HepG2 (cell line): ENCODE results near the gene UBAC1. TPM values are rescaled to one million over a fixed set of nuclear protein-coding genes. Genes with fewer than 3 reads are reported as not detected.

Experiments
- ARID5B ChIP-seq: IDR thresholded peaks from 2 replicates; pipeline ENCODE4 v1.4.0; 2020; ENCODE audit warnings: mild to moderate bottlenecking, missing genetic modification reagents
- BCLAF1 ChIP-seq: fragments of 450-650 bp; IDR thresholded peaks from 2 replicates; pipeline ENCODE4 v1.6.1; 2017; ENCODE audit warnings: mild to moderate bottlenecking
- CHD4 ChIP-seq: fragments of 200-600 bp; sonication (generic); IDR thresholded peaks from 2 replicates; pipeline ENCODE4 v1.7.0; 2017; ENCODE audit warnings: mild to moderate bottlenecking, low read length, borderline replicate concordance
- IRX3 ChIP-seq: sonication (generic); formaldehyde crosslinking; IDR thresholded peaks from 2 replicates; pipeline ENCODE4 v1.8.1; 2023; ENCODE audit warnings: mild to moderate bottlenecking, low read depth, missing genetic modification reagents, borderline replicate concordance
- KLF11 ChIP-seq: IDR thresholded peaks from 2 replicates; pipeline ENCODE4 v1.6.1; 2016; ENCODE audit warnings: missing compliant biosample characterization
- MBNL3 ChIP-seq: fragments of 250-450 bp; sonication (Bioruptor Pico); conservative IDR thresholded peaks from 2 replicates; pipeline ENCODE4 v1.8.0; 2022; ENCODE audit warnings: mild to moderate bottlenecking, inconsistent platforms
- POLR2A ChIP-seq, 2 experiments: IDR thresholded peaks; 2 replicates each; pipeline ENCODE4 v1.6.1; 2011; ENCODE audit warnings: low read depth in 2 of 2, low read length in 2 of 2, mild to moderate bottlenecking in 1 of 2, moderate library complexity in 1 of 2; ENCODE audit not compliant: insufficient read depth in 1 of 2
- PPARG ChIP-seq: conservative IDR thresholded peaks from 2 replicates; pipeline ENCODE4 v1.6.1; 2016; ENCODE audit warnings: missing biosample characterization, missing genetic modification reagents
- RAD51 ChIP-seq: fragments of 450-650 bp; IDR thresholded peaks from 2 replicates; pipeline ENCODE4 v1.6.1; 2016; ENCODE audit warnings: borderline replicate concordance
- RXRB ChIP-seq: IDR thresholded peaks from 2 replicates; pipeline ENCODE4 v1.6.1; 2016; ENCODE audit warnings: borderline replicate concordance, missing genetic modification reagents, missing compliant biosample characterization
- SATB2 ChIP-seq: sonication (generic); formaldehyde crosslinking; IDR thresholded peaks from 2 replicates; pipeline ENCODE4 v1.5.0; 2020; ENCODE audit warnings: missing genetic modification reagents
- TBX2 ChIP-seq: sonication (generic); formaldehyde crosslinking; IDR thresholded peaks from 2 replicates; pipeline ENCODE4 v1.5.0; 2020; ENCODE audit warnings: missing genetic modification reagents, mild to moderate bottlenecking, borderline replicate concordance
- TEAD3 ChIP-seq: optimal IDR thresholded peaks from 2 replicates; pipeline ENCODE3; 2016; ENCODE audit warnings: borderline replicate concordance
- ZBTB2 ChIP-seq: sonication (generic); formaldehyde crosslinking; IDR thresholded peaks from 2 replicates; pipeline ENCODE4 v1.8.0; 2022; ENCODE audit warnings: low read depth, missing genetic modification reagents
- ZBTB38 ChIP-seq: sonication (generic); formaldehyde crosslinking; IDR thresholded peaks from 2 replicates; pipeline ENCODE4 v1.5.1; 2020; ENCODE audit warnings: mild to moderate bottlenecking, missing genetic modification reagents
- ZFP41 ChIP-seq: sonication (generic); formaldehyde crosslinking; IDR thresholded peaks from 2 replicates; pipeline ENCODE4 v1.4.0; 2020; ENCODE audit warnings: mild to moderate bottlenecking, missing genetic modification reagents, borderline replicate concordance
- ZKSCAN5 ChIP-seq: sonication (generic); formaldehyde crosslinking; IDR thresholded peaks from 2 replicates; pipeline ENCODE4 v1.5.1; 2020; ENCODE audit warnings: mild to moderate bottlenecking, missing genetic modification reagents
- ZNF337 ChIP-seq: sonication (generic); formaldehyde crosslinking; IDR thresholded peaks from 2 replicates; pipeline ENCODE4 v1.5.1; 2020; ENCODE audit warnings: missing genetic modification reagents, low read depth, mild to moderate bottlenecking, borderline replicate concordance
- ZNF383 ChIP-seq: sonication (generic); formaldehyde crosslinking; IDR thresholded peaks from 2 replicates; pipeline ENCODE4 v1.4.0; 2020; ENCODE audit warnings: missing genetic modification reagents, mild to moderate bottlenecking, borderline replicate concordance
- ZNF496 ChIP-seq: sonication (generic); formaldehyde crosslinking; IDR thresholded peaks from 2 replicates; pipeline ENCODE4 v1.8.1; 2023; ENCODE audit warnings: mild to moderate bottlenecking, moderate library complexity, missing genetic modification reagents; ENCODE audit not compliant: insufficient replicate concordance
- ZNF550 ChIP-seq: sonication (generic); formaldehyde crosslinking; IDR thresholded peaks from 2 replicates; pipeline ENCODE4 v1.4.0; 2020; ENCODE audit warnings: mild to moderate bottlenecking, missing genetic modification reagents, borderline replicate concordance
- ZNF572 ChIP-seq: sonication (generic); formaldehyde crosslinking; IDR thresholded peaks from 2 replicates; pipeline ENCODE4 v1.5.1; 2020; ENCODE audit warnings: mild to moderate bottlenecking, missing genetic modification reagents
- ZNF776 ChIP-seq: sonication (generic); formaldehyde crosslinking; IDR thresholded peaks from 2 replicates; pipeline ENCODE4 v1.4.0; 2020; ENCODE audit warnings: mild to moderate bottlenecking, missing genetic modification reagents
- polyA plus RNA-seq, 8 experiments: library from polyadenylated mRNA; depleted of rRNA in 3 of 8; stranded (reverse) in 7 of 8; unstranded in 1 of 8; fragments of >200 nt; fragmentation: Illumina TruSeq in 4 of 8; extraction: Trizol in 4 of 8; gene quantifications; 2 replicates each; pipeline versions ENCODE4 v1.2.1 to v1.2.3, GENCODE V29; 2011 to 2016; ENCODE audit warnings: low read depth in 4 of 8, missing spikeins in 1 of 8, mixed read lengths in 1 of 8; ENCODE audit not compliant: insufficient read depth in 1 of 8
- total RNA-seq, 5 experiments: library from RNA; depleted of rRNA; stranded (reverse); fragments of >200 nt; fragmentation: Illumina TruSeq; extraction: Trizol; gene quantifications; 2 replicates each; pipeline ENCODE4 v1.2.3, GENCODE V29; 2016; ENCODE audit warnings: low read depth in 1 of 5

The UBAC1 gene
- total and polyA plus RNA-seq, 2 of the 13 experiments (the other 11 are each of a cell fraction or from before 2014, with no cell fraction given): 32.2 to 34.1 TPM

GRCh38 chr9:135971892-135972291 is 10.7 kb upstream of the UBAC1 start (continued):
- TF ChIP-seq TEAD3 (CRISPR knock-in tag): peak; percentile 93
- peak; percentile 96 for TF ChIP-seq TBX2 (CRISPR knock-in tag)
- no peak for TF ChIP-seq CHD4
- no peak for TF ChIP-seq BCLAF1
- peak; percentile 100 for TF ChIP-seq KLF11 (CRISPR knock-in tag)
- peak; percentile 98; the same call in 1 of the 2 replicates for TF ChIP-seq IRX3 (CRISPR knock-in tag)
- TF ChIP-seq ZFP41 (CRISPR knock-in tag): peak; percentile 98; the same call in 1 of the 2 replicates
- TF ChIP-seq ZNF383 (CRISPR knock-in tag): 0 out of 2 replicates have a peak, but pooled peaks have one; percentile 31
- peak; percentile 98; the same call in 1 of the 2 replicates for TF ChIP-seq ZNF337 (CRISPR knock-in tag)
- no peak for TF ChIP-seq ZNF572
- TF ChIP-seq ZNF550 (CRISPR knock-in tag): 0 out of 2 replicates have a peak, but pooled peaks have one; percentile 53
- no peak for TF ChIP-seq RAD51
- peak; percentile 92 for TF ChIP-seq ARID5B (CRISPR knock-in tag)
- peak; percentile 95 for TF ChIP-seq PPARG (CRISPR knock-in tag)
- TF ChIP-seq SATB2 (CRISPR knock-in tag): peak; percentile 99
- TF ChIP-seq ZBTB2: peak; percentile 89
- no peak for TF ChIP-seq MBNL3
- peak; percentile 80 for TF ChIP-seq ZKSCAN5 (CRISPR knock-in tag)
- peak; percentile 98 for TF ChIP-seq ZNF776 (CRISPR knock-in tag)
- no peak for TF ChIP-seq POLR2A (IDR thresholded peaks at IDR 0.05; ENCODE audit: insufficient read depth in 1 of 2, low read depth in 2 of 2, low read length in 2 of 2)
- peak; percentile 44 for TF ChIP-seq ZNF496 (CRISPR knock-in tag)
- TF ChIP-seq RXRB (CRISPR knock-in tag): peak; percentile 92
- TF ChIP-seq ZBTB38 (CRISPR knock-in tag): peak; percentile 95
